Measurements from ENCODE around the gene FANCC.

FANCC gene

GRCh38 chr9:95190413-95190812 is 127.1 kb downstream of the FANCC start:
- DNase-seq (ENCODE audit: low read depth in 2 of 2) = no peak

DNA sequence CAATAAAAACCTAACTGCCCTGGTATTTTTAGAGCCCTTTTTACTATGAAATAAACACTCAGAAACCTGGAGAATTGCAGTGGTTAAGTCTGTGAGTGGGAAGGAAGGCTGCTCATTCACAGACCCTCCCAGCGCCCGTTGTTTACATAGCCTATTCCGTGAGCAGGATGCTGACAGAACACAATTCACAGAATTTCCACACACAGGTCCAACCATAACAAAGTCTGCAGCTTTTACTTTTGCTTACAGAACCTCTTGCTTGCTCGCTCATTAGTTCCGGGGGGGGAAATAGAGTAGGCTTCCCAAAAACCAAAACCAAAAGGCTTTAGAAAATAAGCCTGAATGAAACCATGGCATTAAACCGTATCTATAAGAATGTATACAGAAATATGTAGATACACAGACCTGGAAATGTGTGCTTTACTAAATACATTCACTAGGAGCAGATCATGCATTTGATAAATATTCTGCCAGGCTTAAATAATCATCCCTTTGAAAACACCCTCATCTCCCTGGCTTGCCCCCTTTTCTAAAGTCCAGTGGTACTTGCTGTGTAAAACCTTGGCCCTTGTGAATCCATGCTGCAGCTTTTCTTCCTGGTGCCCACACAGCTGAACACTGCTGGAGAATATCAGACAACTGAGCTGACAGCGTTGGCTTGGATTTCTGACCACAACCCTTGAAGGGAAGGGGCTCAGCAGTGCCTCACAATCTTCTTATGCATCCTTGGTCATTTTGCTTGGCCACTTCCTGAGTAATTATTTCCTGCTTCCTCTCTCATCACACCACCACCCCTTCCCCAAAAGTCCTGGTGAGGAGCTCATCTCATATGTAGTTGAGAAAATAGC is 128.0 kb downstream of the FANCC start:
- no peak for DNase-seq (ENCODE audit: low read depth in 2 of 2)

GRCh38 chr9:95188459-95188858 is 129.1 kb downstream of the FANCC start:
- DNase-seq (ENCODE audit: low read depth in 2 of 2) = no peak

DNA sequence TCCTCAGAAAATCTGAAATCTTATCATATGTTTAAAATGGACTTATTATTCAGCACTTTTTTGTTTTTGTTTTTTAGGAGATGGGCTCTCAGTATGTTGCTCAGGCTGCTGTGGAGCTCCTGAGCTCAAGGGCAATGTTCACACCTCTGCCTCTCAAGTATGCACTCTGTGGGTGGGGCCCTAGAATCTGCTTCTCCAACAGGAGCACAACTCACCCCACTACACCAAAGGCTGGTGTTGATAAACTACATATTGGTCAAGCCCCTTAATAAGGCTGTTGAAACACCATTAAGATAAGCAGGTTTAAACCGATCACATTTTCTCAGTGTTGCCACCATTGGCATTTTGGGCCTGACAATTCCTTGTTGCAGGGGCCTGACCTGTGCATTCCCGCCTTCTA is 131.6 kb downstream of the FANCC start:
- DNase-seq (ENCODE audit: low read depth in 2 of 2) = no peak

- DNase-seq (ENCODE audit: low read depth in 2 of 2) = no peak
Measured at GRCh38 chr9:95182854-95183563, 134.5 kb downstream of the FANCC start.

- no peak for DNase-seq (ENCODE audit: low read depth in 2 of 2)
Measured at GRCh38 chr9:95181835-95182234, 135.7 kb downstream of the FANCC start.

DNA sequence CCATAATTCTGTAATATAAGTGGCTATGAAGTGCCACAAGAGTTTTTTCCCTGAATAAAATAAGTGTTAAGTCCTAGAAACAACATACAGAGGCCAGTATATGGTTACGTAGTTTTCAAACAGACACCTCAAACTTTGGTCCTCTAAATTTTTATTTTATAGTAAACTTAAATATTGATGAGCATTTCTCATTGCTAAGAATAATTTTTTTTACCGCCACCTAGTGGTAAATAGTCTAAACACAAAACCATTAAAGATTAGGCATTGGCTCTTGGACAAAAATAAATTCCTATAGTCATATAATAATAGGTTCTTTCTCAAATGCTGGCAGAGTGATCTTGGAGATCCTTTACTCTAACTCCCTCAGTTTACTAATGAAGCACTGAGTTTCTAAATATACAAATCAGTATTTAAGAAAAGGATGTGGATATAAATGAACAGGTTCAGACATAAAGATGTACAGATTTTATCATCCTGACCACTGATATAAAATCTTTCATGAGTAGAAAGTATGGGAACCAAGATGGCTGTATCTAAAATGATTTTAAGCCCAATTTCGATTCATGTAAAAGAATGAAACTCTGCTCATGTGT is 136.2 kb downstream of the FANCC start:
- no peak for DNase-seq (ENCODE audit: low read depth in 2 of 2)

GRCh38 chr9:95177617-95178016 is 139.9 kb downstream of the FANCC start:
- no peak for DNase-seq (ENCODE audit: low read depth in 2 of 2)

GRCh38 chr9:95176755-95177319 is 140.7 kb downstream of the FANCC start:
- DNase-seq (ENCODE audit: low read depth in 2 of 2) = no peak

DNA sequence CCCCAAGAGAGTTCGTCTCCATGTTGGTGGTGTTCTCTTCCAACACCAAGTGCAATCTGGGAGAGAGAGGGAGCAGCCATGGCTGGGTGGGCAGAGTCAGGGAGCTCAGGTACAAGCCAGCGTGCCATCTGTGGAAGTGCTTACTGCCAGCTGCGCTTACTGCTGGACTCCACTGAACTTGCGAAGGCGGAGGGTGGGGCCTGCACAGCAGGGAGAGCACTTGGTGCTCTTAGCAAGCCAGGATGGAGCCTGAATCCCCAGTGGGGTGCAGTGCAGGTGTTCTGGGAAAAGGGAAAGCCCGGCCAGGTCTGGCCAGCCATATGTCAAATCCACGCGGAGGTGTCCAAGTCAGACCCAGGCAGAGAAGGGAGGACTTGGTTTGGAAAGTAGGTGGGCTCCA is 142.0 kb downstream of the FANCC start:
- no peak for DNase-seq (ENCODE audit: low read depth in 2 of 2)

- DNase-seq (ENCODE audit: low read depth in 2 of 2) = no peak
Measured at GRCh38 chr9:95174038-95174437, 143.5 kb downstream of the FANCC start.

DNA sequence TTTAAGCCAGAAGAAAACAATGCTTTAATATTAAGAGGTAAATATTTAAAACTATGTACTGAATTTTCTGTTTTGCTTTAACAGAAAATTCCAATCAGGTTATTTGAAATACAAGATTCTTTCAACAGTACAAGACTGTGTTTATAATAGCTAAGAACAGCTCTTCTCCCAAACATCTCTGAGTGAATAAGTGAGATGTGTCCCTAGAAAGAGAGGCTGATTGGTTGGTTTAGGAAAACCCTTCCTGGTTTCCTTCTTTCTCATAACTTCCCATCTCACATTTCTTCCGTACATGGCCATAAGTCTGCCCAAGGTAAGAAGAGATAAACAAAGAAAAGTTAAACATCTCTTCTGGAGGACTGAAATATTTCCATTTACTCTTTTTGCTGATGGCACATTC is 145.9 kb downstream of the FANCC start:
- DNase-seq (ENCODE audit: low read depth in 2 of 2) = no peak

DNA sequence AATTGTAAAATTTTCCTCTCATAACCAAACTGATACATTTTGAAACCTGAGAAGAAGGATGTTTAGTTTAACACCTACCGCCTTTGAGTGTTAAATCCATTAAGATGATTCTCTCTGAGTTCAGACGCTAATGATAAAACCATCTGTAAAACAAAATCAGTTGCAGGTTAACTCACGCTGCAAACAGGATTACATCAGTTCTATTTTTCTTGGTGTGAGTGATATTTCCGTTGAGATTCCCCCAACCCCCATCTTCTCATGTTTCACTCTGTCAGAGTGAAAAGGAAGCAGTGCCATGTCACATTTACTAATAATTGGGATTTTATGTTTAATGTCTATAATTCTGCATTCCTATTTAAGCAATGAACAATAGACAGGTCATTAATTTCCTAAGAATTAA is 146.5 kb downstream of the FANCC start:
- no peak for DNase-seq (ENCODE audit: low read depth in 2 of 2)

- peak; percentile 11 to 15 for DNase-seq (ENCODE audit: low read depth in 2 of 2)
Measured at GRCh38 chr9:95167998-95168397, 149.5 kb downstream of the FANCC start.

DNA sequence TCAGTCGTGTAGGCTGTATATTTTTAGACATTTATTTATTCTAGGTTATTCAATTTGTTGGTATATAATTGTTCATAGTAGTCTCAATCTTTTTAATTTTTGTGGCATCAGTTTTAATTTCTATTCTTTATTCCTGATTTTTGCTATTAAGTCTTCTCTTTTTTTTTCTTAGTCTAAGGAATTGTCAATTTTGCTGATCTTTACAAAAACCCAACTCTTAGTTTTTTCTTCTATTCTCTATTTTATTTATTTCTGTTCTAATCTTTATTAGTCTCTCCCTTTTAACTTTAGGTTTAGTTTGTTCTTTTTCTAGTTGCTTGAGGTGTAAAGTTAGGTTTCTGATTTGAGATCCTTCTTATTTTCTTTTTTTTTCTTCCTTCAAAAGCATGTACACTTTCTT is 152.5 kb downstream of the FANCC start:
- no peak for DNase-seq (ENCODE audit: low read depth in 2 of 2)

DNA sequence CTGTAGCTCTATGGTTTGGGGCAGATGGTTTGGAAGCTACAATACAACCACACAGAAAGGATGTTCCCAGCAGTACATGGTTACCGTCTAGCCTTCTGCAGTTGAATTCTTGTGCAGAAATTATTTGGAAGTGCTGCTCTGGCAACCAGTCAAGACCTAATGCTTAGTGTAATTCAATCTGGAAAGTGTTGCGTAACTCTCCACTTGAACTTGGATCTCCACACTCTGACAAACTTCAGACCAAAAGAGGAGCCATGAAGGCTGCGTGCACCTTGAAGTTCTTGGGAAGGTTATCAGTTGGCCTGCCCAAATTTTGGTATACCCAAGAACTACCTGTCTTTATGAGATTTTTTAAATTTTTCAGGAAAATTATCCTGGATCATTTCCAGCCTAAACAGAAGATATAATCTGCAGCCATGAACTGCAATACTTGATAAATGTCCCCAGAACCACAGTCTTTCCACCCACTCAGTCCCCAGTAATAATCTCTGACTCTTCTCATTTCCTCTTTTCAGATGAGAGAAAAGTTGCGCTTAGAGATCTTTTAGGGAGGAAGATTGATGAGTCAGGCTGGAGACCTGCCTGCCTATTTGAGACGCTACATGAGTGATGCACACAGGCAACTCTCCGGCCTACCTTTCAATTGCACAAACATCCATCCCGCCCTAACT is 159.9 kb downstream of the FANCC start:
- DNase-seq (ENCODE audit: low read depth in 2 of 2) = no peak

- no peak for DNase-seq (ENCODE audit: low read depth in 2 of 2)
Measured at GRCh38 chr9:95156074-95156473, 161.4 kb downstream of the FANCC start.

GRCh38 chr9:95155220-95155619 is 162.3 kb downstream of the FANCC start:
- no peak for DNase-seq (ENCODE audit: low read depth in 2 of 2)

DNA sequence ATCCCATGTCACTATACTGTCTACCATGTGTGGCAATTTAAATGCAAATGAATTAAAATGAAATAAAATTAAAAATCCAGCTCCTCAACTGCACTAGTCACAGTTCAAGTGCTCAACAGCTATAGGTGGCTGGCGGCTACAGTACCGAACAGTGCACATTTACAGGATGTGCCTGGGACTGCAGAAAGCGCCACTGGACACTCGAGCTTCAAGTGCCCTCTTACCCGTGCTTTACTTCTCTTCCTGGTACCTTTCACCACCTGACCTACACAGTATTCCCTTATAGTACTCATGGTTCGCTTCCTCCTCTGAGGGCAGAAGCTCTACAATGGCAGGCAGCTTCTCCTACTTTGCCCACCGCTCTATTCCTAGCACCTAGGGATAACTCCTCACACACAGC is 166.6 kb downstream of the FANCC start:
- DNase-seq (ENCODE audit: low read depth in 2 of 2) = no peak

DNA sequence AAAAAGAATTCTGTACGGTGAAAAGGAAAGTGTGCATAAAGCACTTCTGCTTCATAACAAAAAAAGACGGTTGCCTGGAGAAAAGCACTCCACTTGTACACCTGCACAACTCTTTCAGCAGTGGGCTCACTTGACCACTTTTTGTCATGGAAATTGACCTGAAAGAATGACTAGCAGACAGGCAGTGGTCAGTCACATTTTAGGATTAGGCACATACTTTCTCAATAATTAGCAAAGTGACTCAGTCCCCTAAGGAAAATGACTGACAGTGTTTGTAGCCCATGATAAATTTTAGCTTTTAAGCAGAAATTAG is 169.3 kb downstream of the FANCC start:
- no peak for DNase-seq (ENCODE audit: low read depth in 2 of 2)

DNA sequence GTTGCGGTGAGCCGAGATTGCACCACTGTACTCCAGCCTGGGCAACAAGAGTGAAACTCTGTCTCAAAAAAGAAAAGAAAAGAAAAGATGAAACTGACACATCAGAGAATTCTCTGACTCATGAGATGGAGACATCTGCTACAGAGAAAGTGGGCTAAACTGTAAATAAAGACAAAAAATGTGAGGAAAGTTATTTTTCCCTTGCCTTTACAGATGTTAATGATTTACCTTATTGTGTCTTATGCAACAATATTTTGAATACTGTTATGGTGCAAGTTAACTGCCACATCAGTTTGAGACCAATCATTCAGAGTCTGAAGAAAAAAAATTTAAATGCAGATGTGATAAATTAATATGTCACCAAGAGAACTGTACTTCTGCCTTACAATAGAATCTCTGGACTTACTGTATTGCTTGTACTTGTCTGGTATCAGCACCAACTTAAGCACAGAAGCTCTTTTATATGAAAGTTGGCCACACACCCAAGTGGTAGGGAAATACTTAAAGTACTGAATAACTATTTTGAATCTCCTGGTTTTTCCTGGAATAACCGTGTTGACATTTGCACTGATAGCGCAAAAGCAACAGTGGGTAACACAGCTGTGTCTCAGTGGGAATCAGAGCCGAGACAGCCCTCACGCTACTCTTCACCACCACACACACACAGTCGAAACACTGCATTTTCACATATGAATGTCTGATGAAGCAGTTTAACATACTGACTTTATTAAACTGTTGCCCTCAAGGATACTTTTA is 169.9 kb downstream of the FANCC start:
- no peak for DNase-seq (ENCODE audit: low read depth in 2 of 2)

Measured in stimulated activated CD8-positive, alpha-beta memory T cell treated with anti-CD3 and anti-CD28 coated beads, Interleukin-15, amount 100 ng/mL, for 48 hours (primary cell).